ENCODE results near the gene TDRD1. TPM values are rescaled to one million over a fixed set of nuclear protein-coding genes. Genes with fewer than 3 reads are reported as not detected.

The TDRD1 gene
- total RNA-seq, 1 donor: 0.72 TPM

- H3K9me3 ChIP-seq (ENCODE audit: low read depth, low read length): no peaks in the 10 kb centered on the region
- no peaks in the 10 kb centered on the region for H4K20me1 ChIP-seq (ENCODE audit: insufficient read depth, low read length)
- TF ChIP-seq, protein P1, sequence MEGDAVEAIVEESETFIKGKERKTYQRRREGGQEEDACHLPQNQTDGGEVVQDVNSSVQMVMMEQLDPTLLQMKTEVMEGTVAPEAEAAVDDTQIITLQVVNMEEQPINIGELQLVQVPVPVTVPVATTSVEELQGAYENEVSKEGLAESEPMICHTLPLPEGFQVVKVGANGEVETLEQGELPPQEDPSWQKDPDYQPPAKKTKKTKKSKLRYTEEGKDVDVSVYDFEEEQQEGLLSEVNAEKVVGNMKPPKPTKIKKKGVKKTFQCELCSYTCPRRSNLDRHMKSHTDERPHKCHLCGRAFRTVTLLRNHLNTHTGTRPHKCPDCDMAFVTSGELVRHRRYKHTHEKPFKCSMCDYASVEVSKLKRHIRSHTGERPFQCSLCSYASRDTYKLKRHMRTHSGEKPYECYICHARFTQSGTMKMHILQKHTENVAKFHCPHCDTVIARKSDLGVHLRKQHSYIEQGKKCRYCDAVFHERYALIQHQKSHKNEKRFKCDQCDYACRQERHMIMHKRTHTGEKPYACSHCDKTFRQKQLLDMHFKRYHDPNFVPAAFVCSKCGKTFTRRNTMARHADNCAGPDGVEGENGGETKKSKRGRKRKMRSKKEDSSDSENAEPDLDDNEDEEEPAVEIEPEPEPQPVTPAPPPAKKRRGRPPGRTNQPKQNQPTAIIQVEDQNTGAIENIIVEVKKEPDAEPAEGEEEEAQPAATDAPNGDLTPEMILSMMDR (IDR thresholded peaks at IDR 0.05; ENCODE audit: extremely low read depth, low read depth, low read length): no peak
- no peak overlapping the region for H3K4me2 ChIP-seq (ENCODE audit: insufficient read depth, low read length)
- H3K4me1 ChIP-seq (ENCODE audit: insufficient read depth, low read length): peaks cover 6% of the 10 kb centered on the region
- no peaks in the 10 kb centered on the region for H3K79me2 ChIP-seq (ENCODE audit: insufficient read depth, low read length)
- H3K36me3 ChIP-seq (ENCODE audit: insufficient read depth, low read length): no peaks in the 10 kb centered on the region
- H2AFZ ChIP-seq (ENCODE audit: low read length): no peak overlapping the region
- H3K4me3 ChIP-seq (ENCODE audit: insufficient read depth, low read length): no peak overlapping the region
- DNase-seq (ENCODE audit: insufficient read length, low spot score, missing footprints): no peak
- H3K27ac ChIP-seq (ENCODE audit: low read depth, low read length): no peak overlapping the region
- H3K27me3 ChIP-seq (ENCODE audit: insufficient read depth, low read length): peaks cover 39% of the 10 kb centered on the region
Observed at GRCh38 chr10:114272696-114273095, 93.5 kb downstream of the TDRD1 start.

- no peaks in the 10 kb centered on the region for H3K36me3 ChIP-seq (ENCODE audit: insufficient read depth, low read length)
- DNase-seq (ENCODE audit: insufficient read length, low spot score, missing footprints): no peak
- peaks cover 6% of the 10 kb centered on the region for H3K4me1 ChIP-seq (ENCODE audit: insufficient read depth, low read length)
- no peak overlapping the region for H3K4me2 ChIP-seq (ENCODE audit: insufficient read depth, low read length)
- H2AFZ ChIP-seq (ENCODE audit: low read length): no peak overlapping the region
- TF ChIP-seq, protein P1 (IDR thresholded peaks at IDR 0.05; ENCODE audit: extremely low read depth, low read depth, low read length): no peak
- H3K27ac ChIP-seq (ENCODE audit: low read depth, low read length): no peak overlapping the region
- no peak overlapping the region for H3K4me3 ChIP-seq (ENCODE audit: insufficient read depth, low read length)
- H4K20me1 ChIP-seq (ENCODE audit: insufficient read depth, low read length): no peaks in the 10 kb centered on the region
- no peaks in the 10 kb centered on the region for H3K9me3 ChIP-seq (ENCODE audit: low read depth, low read length)
- H3K79me2 ChIP-seq (ENCODE audit: insufficient read depth, low read length): no peaks in the 10 kb centered on the region
- H3K27me3 ChIP-seq (ENCODE audit: insufficient read depth, low read length): peaks cover 35% of the 10 kb centered on the region
Observed at GRCh38 chr10:114273910-114274309, 94.8 kb downstream of the TDRD1 start.

DNA sequence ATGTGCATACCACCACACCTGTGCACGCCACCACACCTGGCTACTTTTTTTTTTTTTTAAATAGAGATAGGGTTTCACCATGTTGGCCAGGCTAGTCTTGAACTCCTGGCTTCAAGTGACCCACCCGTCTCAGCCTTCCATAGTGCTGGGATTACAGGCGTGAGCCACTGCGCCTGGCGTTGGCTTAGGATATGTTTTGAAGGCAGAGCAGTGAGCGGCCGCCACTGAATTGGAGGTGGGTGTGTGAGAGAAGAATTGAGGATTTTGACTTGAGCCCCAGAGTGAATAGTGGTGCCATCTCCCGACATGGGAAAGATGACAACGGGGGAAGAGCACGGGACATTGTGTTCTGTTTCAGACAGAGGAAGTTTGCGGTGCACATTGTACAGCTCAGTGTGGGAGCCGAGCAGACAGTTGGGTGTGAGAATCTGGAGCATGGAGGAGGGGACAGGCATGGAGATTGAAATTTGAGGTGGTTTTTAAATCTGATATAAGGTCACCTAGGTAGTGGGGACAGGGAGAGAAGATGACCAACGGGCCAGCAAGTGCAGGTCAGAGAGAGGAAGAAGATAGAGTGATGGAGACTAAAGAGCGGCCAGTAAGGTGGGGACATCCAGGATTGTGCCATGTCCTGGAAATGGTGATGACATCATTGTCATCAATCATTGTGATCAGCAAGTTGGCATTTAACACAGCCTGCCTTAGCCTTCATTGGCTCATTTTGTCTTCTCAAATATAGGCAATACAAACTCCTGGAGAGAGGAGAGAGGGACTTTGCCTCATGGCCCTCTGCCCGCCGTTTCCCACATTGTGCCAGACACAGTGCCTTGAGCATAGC, 95.7 kb downstream of the TDRD1 start:
- H3K4me3 ChIP-seq (ENCODE audit: insufficient read depth, low read length): no peak overlapping the region
- no peaks in the 10 kb centered on the region for H4K20me1 ChIP-seq (ENCODE audit: insufficient read depth, low read length)
- H3K4me1 ChIP-seq (ENCODE audit: insufficient read depth, low read length): peaks cover 6% of the 10 kb centered on the region
- DNase-seq (ENCODE audit: insufficient read length, low spot score, missing footprints): no peak
- H3K27ac ChIP-seq (ENCODE audit: low read depth, low read length): no peak overlapping the region
- H2AFZ ChIP-seq (ENCODE audit: low read length): no peak overlapping the region
- TF ChIP-seq, protein P1 (IDR thresholded peaks at IDR 0.05; ENCODE audit: extremely low read depth, low read depth, low read length): no peak
- H3K36me3 ChIP-seq (ENCODE audit: insufficient read depth, low read length): no peaks in the 10 kb centered on the region
- H3K79me2 ChIP-seq (ENCODE audit: insufficient read depth, low read length): no peaks in the 10 kb centered on the region
- peaks cover 30% of the 10 kb centered on the region for H3K27me3 ChIP-seq (ENCODE audit: insufficient read depth, low read length)
- no peaks in the 10 kb centered on the region for H3K9me3 ChIP-seq (ENCODE audit: low read depth, low read length)
- H3K4me2 ChIP-seq (ENCODE audit: insufficient read depth, low read length): no peak overlapping the region

GRCh38 chr10:114276066-114276465, 96.9 kb downstream of the TDRD1 start:
- H4K20me1 ChIP-seq (ENCODE audit: insufficient read depth, low read length): no peaks in the 10 kb centered on the region
- H3K4me1 ChIP-seq (ENCODE audit: insufficient read depth, low read length): peaks cover 6% of the 10 kb centered on the region
- no peak overlapping the region for H2AFZ ChIP-seq (ENCODE audit: low read length)
- no peak for DNase-seq (ENCODE audit: insufficient read length, low spot score, missing footprints)
- no peaks in the 10 kb centered on the region for H3K9me3 ChIP-seq (ENCODE audit: low read depth, low read length)
- TF ChIP-seq, protein P1 (IDR thresholded peaks at IDR 0.05; ENCODE audit: extremely low read depth, low read depth, low read length): no peak
- H3K79me2 ChIP-seq (ENCODE audit: insufficient read depth, low read length): no peaks in the 10 kb centered on the region
- H3K27ac ChIP-seq (ENCODE audit: low read depth, low read length): no peak overlapping the region
- no peaks in the 10 kb centered on the region for H3K36me3 ChIP-seq (ENCODE audit: insufficient read depth, low read length)
- H3K27me3 ChIP-seq (ENCODE audit: insufficient read depth, low read length): peaks cover 22% of the 10 kb centered on the region
- no peak overlapping the region for H3K4me2 ChIP-seq (ENCODE audit: insufficient read depth, low read length)
- no peak overlapping the region for H3K4me3 ChIP-seq (ENCODE audit: insufficient read depth, low read length)
